Naive thymus-derived CD4-positive, alpha-beta T cell (primary cell): ENCODE results near the gene DTNB. TPM values are rescaled to one million over a fixed set of nuclear protein-coding genes. Genes with fewer than 3 reads are reported as not detected.

Experiments used
- ATAC-seq: fragments of 150-1000 bp; cut with Tn5 transposase; 2 replicates; pipeline ENCODE4 v1.10.0; 2021; ENCODE audit warnings: mild to moderate bottlenecking, moderate library complexity
- CTCF ChIA-PET: fragments of 350-600 bp; sonication (Branson Sonifier 250); formaldehyde crosslinking; loops from one replicate; lab custom pipeline; 2021; ENCODE audit warnings: antibody characterized with exemption; lab: Charles Lee
- POLR2A ChIA-PET: fragments of 350-600 bp; sonication (Branson Sonifier 250); formaldehyde crosslinking; loops from one replicate; lab custom pipeline; 2021; ENCODE audit warnings: antibody characterized with exemption, inconsistent platforms; lab: Charles Lee
- DNase-seq, 9 donors: peaks; one replicate each; pipeline versions ENCODE4 v3.0.0 to v3.0.0-alpha.2; 2020 to 2022; ENCODE audit warnings: mixed read lengths in 1 of 9
- H3K27ac ChIP-seq: one replicate; pipeline ENCODE4 v1.7.0; 2013; ENCODE audit warnings: mild to moderate bottlenecking, low read depth, low read length, moderate library complexity
- H3K27me3 ChIP-seq, 2 donors: one replicate each; pipeline ENCODE4 v1.7.0; 2013; ENCODE audit warnings: low read length in 2 of 2, mild to moderate bottlenecking in 2 of 2, moderate library complexity in 2 of 2; ENCODE audit not compliant: control insufficient read depth in 2 of 2, insufficient read depth in 2 of 2
- H3K36me3 ChIP-seq, 3 experiments: 1 replicate in 2 of 3; 2 replicates in 1 of 3; pipeline ENCODE4 v1.7.0; 2013; ENCODE audit warnings: low read length in 3 of 3, mild to moderate bottlenecking in 3 of 3, moderate library complexity in 1 of 3; ENCODE audit not compliant: insufficient read depth in 3 of 3, control insufficient read depth in 2 of 3
- H3K4me1 ChIP-seq, 2 donors: one replicate each; pipeline ENCODE4 v1.7.0; 2013; ENCODE audit warnings: low read length in 2 of 2, mild to moderate bottlenecking in 2 of 2, moderate library complexity in 1 of 2; ENCODE audit not compliant: control insufficient read depth in 2 of 2, insufficient read depth in 2 of 2
- H3K4me3 ChIP-seq: 2 replicates; pipeline ENCODE4 v1.7.0; 2013; ENCODE audit warnings: mild to moderate bottlenecking, low read length
- H3K9me3 ChIP-seq, 3 experiments: 1 replicate in 2 of 3; 2 replicates in 1 of 3; pipeline ENCODE4 v1.7.0; 2013; ENCODE audit warnings: low read length in 3 of 3; ENCODE audit not compliant: control insufficient read depth in 2 of 3
- H3K27ac Mint-ChIP-seq, 9 donors: one replicate each; pipeline ENCODE4 v1.8.0; 2020 to 2022; ENCODE audit warnings: mixed read lengths in 9 of 9, mild to moderate bottlenecking in 8 of 9, moderate library complexity in 5 of 9, inconsistent platforms in 2 of 9
- H3K27me3 Mint-ChIP-seq, 5 donors: one replicate each; pipeline ENCODE4 v1.8.0; 2021 to 2022; ENCODE audit warnings: mixed read lengths in 5 of 5, mild to moderate bottlenecking in 1 of 5
- H3K36me3 Mint-ChIP-seq, 5 donors: one replicate each; pipeline ENCODE4 v1.8.0; 2020 to 2022; ENCODE audit warnings: mixed read lengths in 5 of 5, mild to moderate bottlenecking in 3 of 5, inconsistent platforms in 1 of 5
- H3K4me1 Mint-ChIP-seq, 7 donors: one replicate each; pipeline ENCODE4 v1.8.0; 2020 to 2022; ENCODE audit warnings: mixed read lengths in 7 of 7, mild to moderate bottlenecking in 3 of 7, inconsistent platforms in 1 of 7
- H3K4me3 Mint-ChIP-seq, 10 donors: one replicate each; pipeline ENCODE4 v1.8.0; 2020 to 2022; ENCODE audit warnings: mild to moderate bottlenecking in 10 of 10, mixed read lengths in 10 of 10, moderate library complexity in 6 of 10, inconsistent platforms in 2 of 10
- H3K9me3 Mint-ChIP-seq, 11 donors: one replicate each; pipeline ENCODE4 v1.8.0; 2020 to 2022; ENCODE audit warnings: mixed read lengths in 11 of 11, mild to moderate bottlenecking in 4 of 11, inconsistent platforms in 1 of 11, moderate library complexity in 1 of 11
- intact Hi-C, 2 donors: fragments of 100-400 bp; cut with micrococcal nuclease; formaldehyde crosslinking; loops; one replicate each; pipeline ENCODE4 v1.15.1; 2023
- polyA plus RNA-seq, 2 donors: library from polyadenylated mRNA; unstranded; fragments of 300-500 nt; fragmentation: Illumina TruSeq; gene quantifications; one replicate each; pipeline ENCODE4 v1.2.3, GENCODE V29; 2021
- total RNA-seq, 6 experiments: library from RNA in 5 of 6; stranded (reverse) in 5 of 6; gene quantifications; 1 replicate in 5 of 6; 2 replicates in 1 of 6; pipeline ENCODE4 v1.2.3 and lab custom pipeline; 2021 to 2026

Gene DTNB
- total and polyA plus RNA-seq, 7 experiments from 2014 or later: 17.0 to 56.2 (median 33.1) TPM

- CTCF ChIA-PET: no interaction called here
- H3K4me1 ChIP-seq: no peaks in the 10 kb centered on the region
- H3K27me3 Mint-ChIP-seq: no peaks in the 10 kb centered on the region
- H3K4me1 Mint-ChIP-seq: peaks cover 5 to 27% (median 13%) of the 10 kb centered on the region in 7 donors
- DNase-seq (no peak), ATAC-seq (no peak)
- H3K9me3 ChIP-seq: no peaks in the 10 kb centered on the region
- no peak overlapping the region for H3K4me3 ChIP-seq
- H3K9me3 Mint-ChIP-seq: no peaks in the 10 kb centered on the region
- H3K27ac Mint-ChIP-seq: no peak overlapping the region
- H3K36me3 ChIP-seq: no peaks in the 10 kb centered on the region
- POLR2A ChIA-PET: no interaction called here
- no peak overlapping the region for H3K27ac ChIP-seq
- peaks cover 0 to 12% (median 7%) of the 10 kb centered on the region in 5 donors for H3K36me3 Mint-ChIP-seq
- no peaks in the 10 kb centered on the region for H3K27me3 ChIP-seq
- intact Hi-C loops: loop anchor here in 1 of 2 donors (5.0 kb wide), 1 partner anchor 122 kb away; no protein-coding TSS in a partner anchor
- H3K4me3 Mint-ChIP-seq: no peak overlapping the region
Observed at GRCh38 chr2:25400169-25400568, 273.2 kb downstream of the DTNB start.

DNA sequence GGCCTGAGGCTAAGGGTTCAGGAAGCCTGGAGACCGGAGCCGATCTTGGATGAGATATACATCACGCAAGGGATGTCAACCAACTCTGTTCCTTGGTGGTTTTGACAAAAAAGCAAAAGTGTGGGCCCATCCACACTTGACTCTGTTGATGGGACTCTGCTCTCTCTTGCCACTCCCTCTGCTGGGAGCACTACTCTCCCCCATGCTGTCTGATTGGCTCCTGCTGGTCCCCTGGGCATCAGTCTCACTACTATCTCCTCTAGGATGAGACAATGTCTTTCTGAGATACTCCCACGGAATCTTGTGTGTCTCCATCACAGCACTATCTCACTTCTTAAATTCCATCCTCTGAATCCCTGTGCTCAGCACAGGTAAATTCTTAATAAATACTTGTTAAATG is 274.8 kb downstream of the DTNB start:
- Mint-ChIP-seq H3K9me3 (peaks cover 0 to 2% (median 0%) of the 10 kb centered on the region in 11 donors), H3K27ac (no peak overlapping the region), H3K27me3 (no peaks in the 10 kb centered on the region), H3K4me3 (no peak overlapping the region), H3K4me1 (peaks cover 2 to 19% (median 10%) of the 10 kb centered on the region in 7 donors), H3K36me3 (peaks cover 0 to 17% (median 4%) of the 10 kb centered on the region in 5 donors)
- ChIA-PET POLR2A (no interaction called here), CTCF (no interaction called here)
- no peaks in the 10 kb centered on the region for H3K27me3 ChIP-seq
- DNase-seq (no peak), ATAC-seq (no peak)
- H3K4me3 ChIP-seq: no peak overlapping the region
- H3K36me3 ChIP-seq: no peaks in the 10 kb centered on the region
- no peak overlapping the region for H3K27ac ChIP-seq
- no peaks in the 10 kb centered on the region for H3K9me3 ChIP-seq
- no peaks in the 10 kb centered on the region for H3K4me1 ChIP-seq
- intact Hi-C loops: no loop called here

DNA sequence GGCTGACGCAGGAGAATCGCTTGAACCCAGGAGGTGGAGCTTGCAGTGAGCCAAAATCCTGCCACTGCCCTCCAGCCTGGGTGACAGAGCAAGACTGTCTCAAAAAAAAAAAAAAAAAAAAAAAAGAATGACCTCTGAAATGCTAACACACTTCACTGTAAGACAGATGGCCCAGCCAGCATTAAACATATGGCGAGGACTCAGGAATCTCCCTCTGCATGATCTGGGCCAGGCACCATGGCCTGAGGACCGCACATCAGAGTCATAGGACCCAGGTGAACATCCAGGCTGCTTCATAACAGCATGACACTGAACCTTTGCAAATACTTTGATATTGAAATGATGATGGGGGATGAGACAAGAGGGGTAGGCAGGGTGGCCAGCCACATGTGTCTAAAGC is 275.6 kb downstream of the DTNB start:
- intact Hi-C loops: no loop called here
- Histone ChIP-seq H3K4me1 (no peaks in the 10 kb centered on the region), H3K36me3 (no peaks in the 10 kb centered on the region), H3K27me3 (no peaks in the 10 kb centered on the region), H3K27ac (no peak overlapping the region), H3K9me3 (no peaks in the 10 kb centered on the region), H3K4me3 (no peak overlapping the region)
- H3K4me1 Mint-ChIP-seq: peaks cover 2 to 11% (median 4%) of the 10 kb centered on the region in 7 donors
- no peak overlapping the region for H3K4me3 Mint-ChIP-seq
- H3K36me3 Mint-ChIP-seq: peaks cover 0 to 17% (median 4%) of the 10 kb centered on the region in 5 donors
- H3K9me3 Mint-ChIP-seq: peaks cover 0 to 2% (median 0%) of the 10 kb centered on the region in 11 donors
- ChIA-PET CTCF (no interaction called here), POLR2A (no interaction called here)
- ATAC-seq (no peak), DNase-seq (no peak)
- H3K27me3 Mint-ChIP-seq: no peaks in the 10 kb centered on the region
- no peak overlapping the region for H3K27ac Mint-ChIP-seq

DNA sequence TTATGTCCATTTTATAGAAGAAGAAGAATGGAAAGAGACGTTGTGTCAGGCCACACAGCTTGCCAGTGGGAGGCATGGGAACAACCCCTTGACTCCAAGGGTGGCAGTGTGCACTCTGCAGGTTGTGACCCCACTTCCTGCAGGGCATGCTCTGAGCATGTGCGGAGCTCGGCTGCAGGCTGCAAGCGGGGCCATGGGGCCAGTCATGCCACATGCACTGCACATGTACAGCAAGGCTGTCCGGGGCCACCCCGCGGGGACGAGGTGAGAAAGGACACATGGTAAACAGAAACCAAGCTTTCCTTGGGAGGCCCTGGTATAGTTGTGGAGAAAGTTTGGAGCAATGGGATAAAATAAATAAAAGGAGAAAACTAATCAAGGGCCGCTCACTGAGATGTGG is 284.2 kb downstream of the DTNB start:
- H3K27ac ChIP-seq: no peak overlapping the region
- H3K4me3 ChIP-seq: no peak overlapping the region
- H3K4me1 ChIP-seq: no peaks in the 10 kb centered on the region
- CTCF ChIA-PET: interaction anchor here (0.7 to 0.8 kb wide), 2 partner anchors 12 to 27 kb away, joined by 3 read pairs; no protein-coding TSS in a partner anchor
- intact Hi-C loops: no loop called here
- no peaks in the 10 kb centered on the region for H3K27me3 ChIP-seq
- peaks cover 0 to 18% (median 0%) of the 10 kb centered on the region in 3 experiments for H3K36me3 ChIP-seq
- no peaks in the 10 kb centered on the region for H3K9me3 ChIP-seq
- Mint-ChIP-seq H3K4me1 (peaks cover 4 to 39% (median 14%) of the 10 kb centered on the region in 7 donors), H3K9me3 (peaks cover 0 to 3% (median 0%) of the 10 kb centered on the region in 11 donors), H3K27me3 (no peaks in the 10 kb centered on the region), H3K36me3 (peaks cover 13 to 59% (median 31%) of the 10 kb centered on the region in 5 donors), H3K27ac (peak overlapping the region in 3 of 9 donors; percentile 57 to 75 (median 63)), H3K4me3 (peak overlapping the region in 1 of 10 donors; percentile 13)
- DNase-seq (no peak), ATAC-seq (no peak)
- POLR2A ChIA-PET: no interaction called here

DNA sequence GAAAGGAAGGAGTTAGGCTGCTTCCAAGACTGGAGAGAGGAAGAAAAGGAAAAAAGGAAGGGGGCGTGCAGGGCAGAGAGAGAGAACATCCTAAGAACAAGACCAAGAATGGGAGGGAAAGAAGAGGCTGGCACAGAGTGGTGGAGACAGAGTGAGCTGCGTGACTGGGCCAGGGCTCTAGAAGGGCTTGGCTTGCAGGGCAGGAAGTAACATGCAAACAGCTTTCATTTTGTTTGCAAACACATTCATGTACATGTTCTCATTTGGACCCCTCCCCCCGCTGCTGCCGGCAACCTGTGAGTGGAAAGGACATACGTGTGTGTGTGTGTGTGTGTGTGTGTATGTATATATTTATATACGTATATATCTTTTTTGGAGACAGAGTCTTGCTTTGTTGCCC is 284.9 kb downstream of the DTNB start:
- H3K4me3 Mint-ChIP-seq: peak overlapping the region in 8 of 10 donors; percentile 4 to 61 (median 40)

DNA sequence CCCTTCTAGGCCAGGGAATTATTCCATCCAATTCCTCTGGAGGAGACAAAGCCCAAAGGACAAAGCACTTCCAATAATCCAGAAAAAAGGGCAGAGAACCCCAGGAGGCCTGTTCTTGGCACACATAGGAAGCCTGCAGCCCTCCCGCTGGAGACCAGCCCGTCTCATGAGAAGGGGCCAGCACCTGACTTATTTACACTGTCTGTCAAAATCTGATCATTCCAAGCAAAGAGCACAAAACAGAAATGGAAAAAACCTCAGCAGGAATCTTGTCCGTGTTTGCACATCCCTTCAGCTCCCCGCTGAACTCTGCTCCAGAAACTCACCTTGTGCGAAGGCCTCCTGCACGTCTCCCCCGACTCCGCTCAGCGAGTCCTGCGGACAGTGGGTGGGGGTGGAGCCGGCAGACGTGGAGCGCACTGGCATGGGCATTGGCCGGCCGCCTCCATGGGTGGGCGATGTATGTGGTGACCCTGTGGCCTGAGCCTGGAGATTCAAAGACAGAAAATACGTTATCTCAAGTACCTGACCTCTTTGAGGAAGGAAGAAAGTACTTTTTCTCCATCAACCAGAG is 285.4 kb downstream of the DTNB start:
- no peak overlapping the region for H3K4me3 ChIP-seq
- CTCF ChIA-PET: interaction anchor here (0.7 to 2.1 kb wide), 2 partner anchors 11 to 964 kb away, joined by 4 to 7 read pairs; no protein-coding TSS in a partner anchor
- POLR2A ChIA-PET: no interaction called here
- Mint-ChIP-seq H3K4me3 (peak overlapping the region in 6 of 10 donors; percentile 15 to 58 (median 40)), H3K9me3 (peaks cover 0 to 3% (median 0%) of the 10 kb centered on the region in 11 donors), H3K27ac (peak overlapping the region in 3 of 9 donors; percentile 55 to 86 (median 75)), H3K36me3 (peaks cover 13 to 56% (median 32%) of the 10 kb centered on the region in 5 donors), H3K4me1 (peaks cover 4 to 39% (median 14%) of the 10 kb centered on the region in 7 donors), H3K27me3 (no peaks in the 10 kb centered on the region)
- DNase-seq (no peak), ATAC-seq (no peak)
- no peaks in the 10 kb centered on the region for H3K4me1 ChIP-seq
- peaks cover 0 to 18% (median 0%) of the 10 kb centered on the region in 3 experiments for H3K36me3 ChIP-seq
- intact Hi-C loops: no loop called here
- H3K27ac ChIP-seq: no peak overlapping the region
- H3K9me3 ChIP-seq: no peaks in the 10 kb centered on the region
- H3K27me3 ChIP-seq: no peaks in the 10 kb centered on the region

More for the DNA sequence above, 284.9 kb downstream of the DTNB start:
- Mint-ChIP-seq H3K27ac (peak overlapping the region in 5 of 9 donors; percentile 31 to 91 (median 75)), H3K27me3 (no peaks in the 10 kb centered on the region), H3K9me3 (peaks cover 0 to 3% (median 0%) of the 10 kb centered on the region in 11 donors), H3K36me3 (peaks cover 13 to 56% (median 32%) of the 10 kb centered on the region in 5 donors), H3K4me1 (peaks cover 4 to 39% (median 14%) of the 10 kb centered on the region in 7 donors)
- Histone ChIP-seq H3K36me3 (peaks cover 0 to 18% (median 0%) of the 10 kb centered on the region in 3 experiments), H3K9me3 (no peaks in the 10 kb centered on the region), H3K4me3 (no peak overlapping the region), H3K27ac (no peak overlapping the region), H3K27me3 (no peaks in the 10 kb centered on the region), H3K4me1 (no peaks in the 10 kb centered on the region)
- intact Hi-C loops: no loop called here
- ATAC-seq (no peak), DNase-seq (peak in 4 of 9 donors; percentile 12 to 36 (median 22))
- ChIA-PET POLR2A (no interaction called here), CTCF (interaction anchor here (0.7 to 2.1 kb wide), 3 partner anchors 11 to 965 kb away, joined by 3 to 7 read pairs (median 4); no protein-coding TSS in a partner anchor)
